Retinal pigment epithelial cell (primary cell): Measurements from ENCODE around the gene OR2F2.

Experiments
- DNase-seq: peaks from one replicate; pipeline ENCODE4 v3.0.0-alpha.2; 2010; ENCODE audit warnings: low read depth
- H3K4me3 ChIP-seq: 2 replicates; pipeline ENCODE4 v1.5.1; 2011; ENCODE audit warnings: mild to moderate bottlenecking, low read length, control low read depth, moderate library complexity
- CTCF ChIP-seq: conservative IDR thresholded peaks from 2 replicates; pipeline ENCODE4 v1.5.1; 2011; ENCODE audit warnings: low read depth, low read length, control low read depth, inconsistent platforms

OR2F2 gene

DNA sequence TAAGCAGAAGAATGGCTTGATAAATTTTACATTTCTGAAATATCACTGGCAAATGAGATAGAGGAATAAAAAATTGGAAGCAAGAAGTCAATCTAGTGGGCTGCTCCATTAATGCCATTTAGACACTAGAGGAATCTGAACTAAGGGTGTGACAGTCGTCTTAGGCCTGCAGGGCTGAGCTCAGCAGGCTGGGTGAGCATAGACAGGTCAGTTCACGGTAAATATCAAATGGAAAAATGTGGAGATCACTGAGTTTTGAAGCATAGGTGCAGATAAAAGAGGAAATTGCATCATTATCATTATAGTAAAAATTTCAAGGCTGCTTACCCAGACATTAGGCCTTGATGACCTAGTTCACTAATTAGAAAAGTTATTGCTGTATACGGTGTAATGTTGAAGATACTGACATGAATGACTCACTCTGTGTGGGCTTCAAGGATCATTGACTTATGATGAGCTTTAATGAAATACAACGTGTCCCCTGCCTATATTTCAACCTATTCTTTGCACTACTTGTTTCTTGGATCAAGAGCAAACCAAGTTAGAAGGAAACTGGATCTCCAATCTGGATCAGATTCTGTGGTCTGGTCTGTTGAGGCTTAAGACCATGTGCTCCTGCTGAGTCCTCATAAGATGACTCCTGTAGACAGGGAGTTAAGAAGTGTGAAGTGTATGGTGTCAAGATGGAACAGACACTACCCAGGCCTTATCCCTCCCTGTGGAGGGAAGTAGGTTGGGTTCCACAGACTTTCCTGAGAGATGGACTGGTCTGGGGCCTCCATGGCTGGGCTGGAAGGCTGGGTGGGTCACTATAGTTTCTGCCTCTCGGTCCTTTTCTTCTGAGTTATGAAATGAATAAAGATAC is 3.6 kb downstream of the OR2F2 start:
- no peak for DNase-seq
- TF ChIP-seq CTCF: no peak
- H3K4me3 ChIP-seq: no peak overlapping the region

- TF ChIP-seq CTCF: no peak
- no peak for DNase-seq
- H3K4me3 ChIP-seq: no peak overlapping the region
Measured at GRCh38 chr7:143945423-143945822, 10.4 kb downstream of the OR2F2 start.

DNA sequence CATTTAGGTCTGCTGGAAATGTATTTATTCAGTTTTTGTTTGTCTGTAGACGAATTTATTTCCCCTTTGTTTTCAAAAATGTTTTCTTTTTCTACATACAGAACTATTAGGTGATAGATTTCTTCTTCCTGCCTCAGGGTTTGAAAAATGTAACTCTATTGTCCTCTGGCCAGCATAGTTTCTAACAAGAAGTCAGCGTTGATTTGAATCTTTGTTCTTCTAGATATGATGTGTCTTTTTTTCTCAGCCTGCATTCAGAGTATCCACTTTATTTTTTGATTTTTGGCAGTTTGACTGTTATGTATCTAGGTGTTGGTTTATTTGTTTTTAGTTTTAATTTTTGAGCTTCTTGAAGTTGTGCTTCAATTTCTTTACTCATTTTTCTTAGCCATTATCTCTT is 12.1 kb downstream of the OR2F2 start:
- TF ChIP-seq CTCF: no peak
- no peak for DNase-seq
- no peak overlapping the region for H3K4me3 ChIP-seq

GRCh38 chr7:143948733-143949132 is 13.7 kb downstream of the OR2F2 start:
- TF ChIP-seq CTCF: no peak

DNA sequence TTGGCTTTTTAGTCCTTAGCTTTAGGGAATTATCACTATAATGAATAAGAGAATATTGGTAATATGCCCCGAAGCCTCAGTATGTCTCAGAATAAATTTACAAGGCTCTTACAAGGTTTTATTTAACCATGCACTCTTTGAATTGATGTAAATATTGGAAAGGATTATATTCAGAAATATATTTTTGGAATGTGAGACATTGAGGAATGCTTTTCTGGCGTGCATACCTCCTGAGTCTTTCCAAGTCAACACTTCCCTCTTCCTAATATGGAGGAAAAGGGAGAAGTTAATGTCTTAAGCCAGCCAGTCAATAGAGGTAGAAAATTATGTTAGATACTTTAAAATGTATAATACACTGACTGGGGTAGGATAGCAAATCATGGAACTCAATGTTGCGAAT is 18.4 kb downstream of the OR2F2 start:
- no peak overlapping the region for H3K4me3 ChIP-seq
- TF ChIP-seq CTCF: no peak

More at GRCh38 chr7:143948733-143949132, 13.7 kb downstream of the OR2F2 start:
- H3K4me3 ChIP-seq: no peak overlapping the region
- DNase-seq: no peak

GRCh38 chr7:143954135-143954534 is 19.1 kb downstream of the OR2F2 start:
- no peak overlapping the region for H3K4me3 ChIP-seq
- no peak for TF ChIP-seq CTCF
- no peak for DNase-seq

More for the DNA sequence above, 18.4 kb downstream of the OR2F2 start:
- no peak for DNase-seq

DNA sequence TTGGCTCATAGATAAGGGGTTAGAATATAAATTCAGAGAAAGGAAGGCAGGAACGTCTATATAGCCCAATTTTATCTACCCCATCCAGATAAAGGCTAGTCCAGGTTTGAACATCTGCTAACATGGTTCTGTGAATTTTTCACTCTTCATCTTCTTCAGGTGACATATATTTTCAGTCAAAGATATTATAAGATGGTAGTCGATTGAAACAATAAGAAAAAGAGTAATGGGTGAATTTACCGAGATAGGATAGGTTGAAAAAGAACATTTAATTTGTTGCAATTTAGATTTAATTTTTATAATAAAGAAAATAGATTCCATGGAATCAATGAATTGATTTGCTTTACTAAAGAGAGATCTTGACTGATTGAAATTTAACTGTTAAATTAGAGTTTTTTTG is 19.5 kb downstream of the OR2F2 start, which contains the start of gene OR2F1:
OR2F1 (plus strand) TSS at position 301 of the 400 bp plus-strand sequence. CDS start 5,127 bp downstream, outside the sequence.
- no peak for TF ChIP-seq CTCF
- no peak within 1 kb of the TSS for H3K4me3 ChIP-seq

More for the DNA sequence above, 19.5 kb downstream of the OR2F2 start, which contains the start of gene OR2F1:
- DNase-seq: no peak
